ENCODE data around the gene EFHD1.
A peak's percentile ranks its signal among the peaks of the same experiment; 100 is the strongest.

EFHD1 gene

GRCh38 chr2:232641153-232641848 is 7.9 kb downstream of the EFHD1 start:
- DNase-seq: peak in 1 of 10 donors; percentile 42
- intact Hi-C loops (cut with DNase I): no loop called here

GRCh38 chr2:232643147-232643425 is 9.7 kb downstream of the EFHD1 start:
- no peak for DNase-seq
- intact Hi-C loops (cut with DNase I): no loop called here

GRCh38 chr2:232643813-232644347 is 10.5 kb downstream of the EFHD1 start:
- intact Hi-C loops (cut with DNase I): no loop called here
- peak in 1 of 10 donors; percentile 15 for DNase-seq

- DNase-seq: peak in 1 of 10 donors; percentile 21
- intact Hi-C loops (cut with DNase I): no loop called here
Observed at GRCh38 chr2:232645061-232645460, 11.7 kb downstream of the EFHD1 start.

GRCh38 chr2:232646726-232647125 is 13.3 kb downstream of the EFHD1 start:
- intact Hi-C loops (cut with DNase I): no loop called here
- no peak for DNase-seq

GRCh38 chr2:232647261-232647660 is 13.9 kb downstream of the EFHD1 start:
- intact Hi-C loops (cut with DNase I): no loop called here
- DNase-seq: peak in 1 of 10 donors; percentile 25

GRCh38 chr2:232649033-232649432 is 15.6 kb downstream of the EFHD1 start:
- peak in 1 of 10 donors; percentile 60 for DNase-seq
- intact Hi-C loops (cut with DNase I): no loop called here

GRCh38 chr2:232652505-232652851 is 19.1 kb downstream of the EFHD1 start:
- intact Hi-C loops (cut with DNase I): no loop called here
- DNase-seq: peak in 1 of 10 donors; percentile 5

- peak in 1 of 10 donors; percentile 82 for DNase-seq
- intact Hi-C loops (cut with DNase I): no loop called here
Observed at GRCh38 chr2:232653441-232653840, 20.0 kb downstream of the EFHD1 start.

- intact Hi-C loops (cut with DNase I): no loop called here
- DNase-seq: peak in 1 of 10 donors; percentile 32
Observed at GRCh38 chr2:232655392-232655791, 22.0 kb downstream of the EFHD1 start.

GRCh38 chr2:232658217-232658785 is 24.9 kb downstream of the EFHD1 start:
- intact Hi-C loops (cut with DNase I): no loop called here
- DNase-seq: no peak

GRCh38 chr2:232659359-232659758 is 26.0 kb downstream of the EFHD1 start:
- intact Hi-C loops (cut with DNase I): no loop called here
- no peak for DNase-seq

GRCh38 chr2:232662486-232663260 is 29.3 kb downstream of the EFHD1 start:
- intact Hi-C loops (cut with DNase I): no loop called here
- peak in 2 of 10 donors; percentile 50 to 51 for DNase-seq

GRCh38 chr2:232666051-232666805 is 32.8 kb downstream of the EFHD1 start:
- intact Hi-C loops (cut with DNase I): loop anchor here (5.0 kb wide), 1 partner anchor 34 kb away; the partner anchor contains the start of gene EFHD1
- DNase-seq: peak in 3 of 10 donors; percentile 29 to 59 (median 49)

GRCh38 chr2:232667989-232668583 is 34.7 kb downstream of the EFHD1 start:
- intact Hi-C loops (cut with DNase I): loop anchor here (1.0 to 5.0 kb wide), 2 partner anchors 36 to 62 kb away; partner anchors contain the start of gene EFHD1
- DNase-seq: peak in 2 of 10 donors; percentile 45 to 79

- peak in 5 of 10 donors; percentile 39 to 91 (median 52) for DNase-seq
- intact Hi-C loops (cut with DNase I): loop anchor here (1.0 to 5.0 kb wide), 2 partner anchors 37 to 63 kb away; partner anchors contain the start of gene EFHD1
Observed at GRCh38 chr2:232668805-232669444, 35.5 kb downstream of the EFHD1 start.

- no peak for DNase-seq
- intact Hi-C loops (cut with DNase I): no loop called here
Observed at GRCh38 chr2:232672588-232672987, 39.2 kb downstream of the EFHD1 start.

GRCh38 chr2:232674491-232674890 is 41.1 kb downstream of the EFHD1 start:
- DNase-seq: no peak
- intact Hi-C loops (cut with DNase I): no loop called here

- intact Hi-C loops (cut with DNase I): no loop called here
- DNase-seq: peak in 1 of 10 donors; percentile 34
Observed at GRCh38 chr2:232675381-232675780, 42.0 kb downstream of the EFHD1 start.

GRCh38 chr2:232680006-232680405 is 46.6 kb downstream of the EFHD1 start:
- intact Hi-C loops (cut with DNase I): no loop called here
- DNase-seq: no peak

Data from posterior cingulate gyrus (tissue), 11 donors.